ENCODE data around the gene PALM. TPM values are rescaled to one million over a fixed set of nuclear protein-coding genes. Genes with fewer than 3 reads are reported as not detected.

PALM gene
- total RNA-seq, 1 experiment from 2014 or later, result 21.2 TPM

DNA sequence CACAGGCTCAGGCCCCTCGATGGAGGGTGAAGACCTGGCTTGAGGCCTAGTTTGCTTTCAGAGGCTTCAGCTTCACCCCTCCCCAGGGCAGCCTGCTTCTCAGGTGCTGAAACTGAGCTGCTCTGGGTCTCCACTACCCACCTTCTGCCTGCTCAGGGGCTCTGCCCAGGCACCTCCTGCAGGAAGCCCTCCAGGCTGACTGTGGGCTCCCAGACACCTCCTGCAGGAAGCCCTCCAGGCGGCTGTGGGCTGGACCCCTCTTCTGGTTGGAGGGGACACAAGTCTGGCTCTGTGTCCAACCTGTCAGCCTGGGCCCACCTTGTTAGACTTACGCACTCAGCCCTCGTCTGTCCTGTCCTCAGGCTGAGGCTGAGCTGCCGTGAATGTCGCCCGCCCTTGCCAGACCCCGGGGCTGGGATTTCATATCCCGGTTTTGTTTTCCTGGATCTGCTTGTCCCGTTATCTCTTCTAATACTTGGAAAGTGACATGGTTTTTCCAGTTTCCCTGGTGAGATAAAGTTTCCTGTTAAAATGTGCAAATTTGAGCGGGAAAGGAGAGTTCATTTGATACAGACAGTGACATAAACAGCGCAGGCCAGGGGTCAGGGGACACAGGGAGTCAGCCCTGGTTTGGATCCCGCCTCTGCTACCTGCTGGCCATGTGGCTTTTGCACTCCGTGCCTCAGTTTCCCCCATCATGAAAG is 21.4 kb downstream of the PALM start:
- ChIA-PET CTCF (no interaction called here), POLR2A (ENCODE audit: low non-redundant PET) (no interaction called here)
- Histone ChIP-seq H3K36me3 (ENCODE audit: insufficient read depth, low read length, poor library complexity, severe bottlenecking) (no peaks in the 10 kb centered on the region), H3K27ac (ENCODE audit: low read depth, low read length, poor library complexity, severe bottlenecking) (no peak overlapping the region), H3K27me3 (replicated peaks; ENCODE audit: insufficient read depth, low read depth, low read length, poor library complexity) (no peaks in the 10 kb centered on the region), H3K9me3 (ENCODE audit: low read depth, low read length, poor library complexity, severe bottlenecking) (no peaks in the 10 kb centered on the region), H3K4me3 (ENCODE audit: low read depth, low read length, poor library complexity, severe bottlenecking) (no peak overlapping the region), H3K4me1 (ENCODE audit: insufficient read depth, low read length, poor library complexity, severe bottlenecking) (no peaks in the 10 kb centered on the region)
- intact Hi-C loops (cut with micrococcal nuclease; ENCODE audit: unreplicated experiment), result loop anchor here (5.0 kb wide), 1 partner anchor 143 kb away; the partner anchor contains the start of gene HCN2
- BruUV-seq (replicated peaks), result no TSS peak
- TF ChIP-seq, protein P1, sequence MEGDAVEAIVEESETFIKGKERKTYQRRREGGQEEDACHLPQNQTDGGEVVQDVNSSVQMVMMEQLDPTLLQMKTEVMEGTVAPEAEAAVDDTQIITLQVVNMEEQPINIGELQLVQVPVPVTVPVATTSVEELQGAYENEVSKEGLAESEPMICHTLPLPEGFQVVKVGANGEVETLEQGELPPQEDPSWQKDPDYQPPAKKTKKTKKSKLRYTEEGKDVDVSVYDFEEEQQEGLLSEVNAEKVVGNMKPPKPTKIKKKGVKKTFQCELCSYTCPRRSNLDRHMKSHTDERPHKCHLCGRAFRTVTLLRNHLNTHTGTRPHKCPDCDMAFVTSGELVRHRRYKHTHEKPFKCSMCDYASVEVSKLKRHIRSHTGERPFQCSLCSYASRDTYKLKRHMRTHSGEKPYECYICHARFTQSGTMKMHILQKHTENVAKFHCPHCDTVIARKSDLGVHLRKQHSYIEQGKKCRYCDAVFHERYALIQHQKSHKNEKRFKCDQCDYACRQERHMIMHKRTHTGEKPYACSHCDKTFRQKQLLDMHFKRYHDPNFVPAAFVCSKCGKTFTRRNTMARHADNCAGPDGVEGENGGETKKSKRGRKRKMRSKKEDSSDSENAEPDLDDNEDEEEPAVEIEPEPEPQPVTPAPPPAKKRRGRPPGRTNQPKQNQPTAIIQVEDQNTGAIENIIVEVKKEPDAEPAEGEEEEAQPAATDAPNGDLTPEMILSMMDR (conservative IDR thresholded peaks at IDR 0.05; ENCODE audit: low read depth, low read length), result no peak
- no peak for TF ChIP-seq EZH2 (IDR thresholded peaks at IDR 0.05; ENCODE audit: borderline replicate concordance, low read depth, low read length, poor library complexity, severe bottlenecking)
- DNase-seq (ENCODE audit: low spot score), result no peak

DNA sequence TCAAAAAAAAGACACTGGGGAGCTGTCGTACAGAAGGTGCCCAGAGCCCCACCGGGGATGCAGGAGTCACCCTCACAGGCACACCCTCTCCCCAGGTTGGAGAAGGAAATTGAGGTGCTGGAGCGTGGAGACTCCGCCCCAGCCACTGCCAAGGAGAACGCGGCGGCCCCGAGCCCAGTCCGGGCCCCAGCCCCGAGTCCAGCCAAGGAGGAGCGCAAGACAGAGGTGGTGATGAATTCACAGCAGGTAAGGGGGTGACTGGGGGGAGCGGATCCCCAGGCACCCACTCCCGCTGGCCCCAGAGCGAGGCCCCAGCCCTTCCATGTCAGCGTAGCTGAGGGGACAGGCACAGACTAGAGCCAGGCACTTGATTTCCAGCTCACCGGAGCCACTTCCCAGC is 22.3 kb downstream of the PALM start:
- intact Hi-C loops (cut with micrococcal nuclease; ENCODE audit: unreplicated experiment), result loop anchor here (5.0 kb wide), 1 partner anchor 144 kb away; the partner anchor contains the start of gene HCN2
- POLR2A ChIA-PET (ENCODE audit: low non-redundant PET), result no interaction called here
- Histone ChIP-seq H3K9me3 (ENCODE audit: low read depth, low read length, poor library complexity, severe bottlenecking) (no peaks in the 10 kb centered on the region), H3K27me3 (replicated peaks; ENCODE audit: insufficient read depth, low read depth, low read length, poor library complexity) (no peaks in the 10 kb centered on the region), H3K4me3 (ENCODE audit: low read depth, low read length, poor library complexity, severe bottlenecking) (no peak overlapping the region), H3K4me1 (ENCODE audit: insufficient read depth, low read length, poor library complexity, severe bottlenecking) (no peaks in the 10 kb centered on the region), H3K36me3 (ENCODE audit: insufficient read depth, low read length, poor library complexity, severe bottlenecking) (no peaks in the 10 kb centered on the region), H3K27ac (ENCODE audit: low read depth, low read length, poor library complexity, severe bottlenecking) (no peak overlapping the region)
- no TSS peak for BruUV-seq (replicated peaks)
- DNase-seq (ENCODE audit: low spot score), result no peak
- TF ChIP-seq, protein P1 (conservative IDR thresholded peaks at IDR 0.05; ENCODE audit: low read depth, low read length), result no peak
- TF ChIP-seq EZH2 (IDR thresholded peaks at IDR 0.05; ENCODE audit: borderline replicate concordance, low read depth, low read length, poor library complexity, severe bottlenecking), result no peak
- CTCF ChIA-PET, result interaction anchor here (0.5 kb wide), 1 partner anchor 29 kb away, joined by 3 read pairs; no protein-coding TSS in a partner anchor

DNA sequence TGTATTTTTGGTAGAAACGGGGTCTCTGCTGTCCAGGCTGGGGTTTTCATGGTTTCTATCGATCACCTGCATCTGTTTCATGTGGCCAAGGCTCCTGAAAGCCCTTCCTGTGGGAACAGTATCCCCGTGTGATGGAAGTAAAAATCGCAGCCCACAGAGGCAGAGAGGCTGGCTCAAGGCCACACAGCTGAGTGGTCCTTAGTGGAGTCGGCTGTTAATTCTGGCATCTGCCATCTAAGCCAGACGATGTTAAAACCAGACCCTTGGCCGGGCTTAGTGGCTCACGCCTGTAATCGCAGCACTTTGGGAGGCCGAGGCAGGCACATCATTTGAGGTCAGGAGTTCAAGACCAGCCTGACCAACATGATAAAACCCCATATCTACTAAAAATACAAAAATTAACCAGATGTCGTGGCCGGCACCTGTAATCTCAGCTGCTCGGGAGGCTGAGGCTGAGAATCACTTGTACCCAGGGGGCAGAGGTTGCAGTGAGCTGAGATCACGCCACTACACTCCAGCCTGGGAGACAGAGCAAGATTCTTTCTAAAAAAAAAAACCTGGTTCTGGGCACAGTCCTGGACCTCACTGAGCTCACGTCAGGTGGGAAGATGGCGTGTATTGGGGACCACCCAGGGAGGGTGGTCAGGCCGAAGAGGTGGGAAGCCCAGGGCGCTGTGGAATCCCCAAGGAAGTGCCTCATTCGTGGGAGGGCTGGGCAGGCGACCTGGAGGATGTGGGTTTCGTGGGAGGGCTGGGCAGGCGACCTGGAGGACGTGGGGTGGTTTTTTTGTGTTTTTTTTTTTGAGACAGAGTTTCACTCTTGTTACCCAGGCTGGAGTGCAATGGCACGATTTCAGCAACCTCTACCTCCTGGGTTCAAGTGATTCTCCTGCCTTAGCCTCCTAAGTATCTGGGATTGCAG is 23.7 kb downstream of the PALM start:
- Histone ChIP-seq H3K4me3 (ENCODE audit: low read depth, low read length, poor library complexity, severe bottlenecking) (no peak overlapping the region), H3K9me3 (ENCODE audit: low read depth, low read length, poor library complexity, severe bottlenecking) (no peaks in the 10 kb centered on the region), H3K27ac (ENCODE audit: low read depth, low read length, poor library complexity, severe bottlenecking) (no peak overlapping the region), H3K4me1 (ENCODE audit: insufficient read depth, low read length, poor library complexity, severe bottlenecking) (no peaks in the 10 kb centered on the region), H3K36me3 (ENCODE audit: insufficient read depth, low read length, poor library complexity, severe bottlenecking) (no peaks in the 10 kb centered on the region), H3K27me3 (replicated peaks; ENCODE audit: insufficient read depth, low read depth, low read length, poor library complexity) (no peaks in the 10 kb centered on the region)
- ChIA-PET POLR2A (ENCODE audit: low non-redundant PET) (no interaction called here), CTCF (no interaction called here)
- no TSS peak for BruUV-seq (replicated peaks)
- no peak for TF ChIP-seq EZH2 (IDR thresholded peaks at IDR 0.05; ENCODE audit: borderline replicate concordance, low read depth, low read length, poor library complexity, severe bottlenecking)
- TF ChIP-seq, protein P1 (conservative IDR thresholded peaks at IDR 0.05; ENCODE audit: low read depth, low read length), result no peak
- intact Hi-C loops (cut with micrococcal nuclease; ENCODE audit: unreplicated experiment), result loop anchor here (5.0 kb wide), 1 partner anchor 145 kb away; the partner anchor contains the start of gene HCN2
- DNase-seq (ENCODE audit: low spot score), result no peak
